Ovary (tissue), 3 donors: ENCODE results near the gene KRTAP5-4.

Experiments used
- CTCF ChIP-seq, 3 donors: fragments of 450-650 bp in 2 of 3; fragments of 200-600 bp in 1 of 3; IDR thresholded peaks; one replicate each; pipeline versions ENCODE4 v1.5.1 to v1.8.0; 2016 to 2022; ENCODE audit warnings: antibody characterized with exemption in 3 of 3, mild to moderate bottlenecking in 1 of 3
- EP300 ChIP-seq: sonication (generic); formaldehyde crosslinking; IDR thresholded peaks from one replicate; pipeline ENCODE4 v1.6.1; 2017; ENCODE audit warnings: antibody characterized with exemption
- POLR2A ChIP-seq: fragments of 450-650 bp; IDR thresholded peaks from one replicate; pipeline ENCODE4 v1.6.1; 2017; ENCODE audit warnings: antibody characterized with exemption, mild to moderate bottlenecking, moderate library complexity
- donor health status: DM: no; HTN: no; CAD: no.

- TF ChIP-seq CTCF (IDR thresholded peaks at IDR 0.05) (peak in 2 of 3 donors; percentile 84 to 86), EP300 (no peak), POLR2A (no peak)
Measured at GRCh38 chr11:1574238-1574932, 47.6 kb downstream of the KRTAP5-4 start.
